ENCODE data around the gene KMO. TPM values are rescaled to one million over a fixed set of nuclear protein-coding genes. Genes with fewer than 3 reads are reported as not detected.

The KMO gene
- total RNA-seq, 1 experiment from 2014 or later, result not detected

GRCh38 chr1:241630005-241630404 lies 97.8 kb downstream of the KMO start:
- no peak overlapping the region for H4K91ac ChIP-seq (ENCODE audit: insufficient read length, low read depth, low read length)

More at GRCh38 chr1:241630005-241630404, 97.8 kb downstream of the KMO start:
- DNase-seq, result no peak
- Histone ChIP-seq H3K18ac (ENCODE audit: insufficient read length, low read depth, low read length) (no peak overlapping the region), H3T11ph (ENCODE audit: low read length) (no peak overlapping the region), H3K27ac (ENCODE audit: insufficient read length, low read depth, low read length) (no peak overlapping the region), H2BK120ac (ENCODE audit: low read depth, low read length, poor library complexity, severe bottlenecking) (no peak overlapping the region), H3K14ac (ENCODE audit: insufficient read depth, low read length) (no peak overlapping the region), H4K5ac (ENCODE audit: insufficient read length, low read depth, low read length) (no peak overlapping the region), H3K9me3 (ENCODE audit: control insufficient read depth, low read depth, low read length) (no peaks in the 10 kb centered on the region), H3K23ac (ENCODE audit: insufficient read length, low read depth, low read length) (no peak overlapping the region), H2AK5ac (ENCODE audit: insufficient read length, low read length) (no peak overlapping the region), H4K8ac (replicated peaks; ENCODE audit: insufficient read length, low read depth, low read length) (no peak overlapping the region), H4K20me1 (ENCODE audit: control insufficient read depth, insufficient read depth, insufficient read length) (no peaks in the 10 kb centered on the region), H3K79me2 (ENCODE audit: insufficient read depth, low read length) (no peaks in the 10 kb centered on the region; the same call in 1 of the 2 replicates), H3K4ac (ENCODE audit: low read depth, low read length) (no peak overlapping the region), H3K56ac (ENCODE audit: insufficient read length, low read depth, low read length) (no peak overlapping the region), H3K4me2 (ENCODE audit: insufficient read depth, insufficient read length, low read length) (no peak overlapping the region), H2BK15ac (ENCODE audit: low read depth, low read length) (no peak overlapping the region), H3K23me2 (ENCODE audit: insufficient read length, low read depth, low read length, poor library complexity, severe bottlenecking) (no peaks in the 10 kb centered on the region), H3K9ac (ENCODE audit: extremely low read depth, insufficient read length, low read length) (no peak overlapping the region), H2BK20ac (ENCODE audit: low read depth, low read length, poor library complexity, severe bottlenecking) (no peak overlapping the region), H2BK12ac (ENCODE audit: insufficient read length, low read depth, low read length) (no peak overlapping the region), H2AFZ (ENCODE audit: low read length) (no peak overlapping the region), H3K27me3 (ENCODE audit: insufficient read depth, low read length) (no peaks in the 10 kb centered on the region), H3K79me1 (ENCODE audit: insufficient read depth, low read depth, low read length, poor library complexity, severe bottlenecking) (no peaks in the 10 kb centered on the region), H2BK5ac (ENCODE audit: insufficient read length, low read length) (no peak overlapping the region), H3K4me1 (ENCODE audit: insufficient read depth, low read length) (no peaks in the 10 kb centered on the region; the same call in 1 of the 2 replicates)
- peaks cover 9 to 24% (median 21%) of the 10 kb centered on the region in 3 experiments; a peak in 6 of 7 replicates for H3K36me3 Mint-ChIP-seq (ENCODE audit: insufficient read depth in 1 of 3, low read depth in 3 of 3)
- H3K9me3 Mint-ChIP-seq, result no peaks in the 10 kb centered on the region
- H3K4me1 Mint-ChIP-seq, result peaks cover 18 to 22% of the 10 kb centered on the region in 2 experiments
- no peaks in the 10 kb centered on the region for H3K27me3 Mint-ChIP-seq (ENCODE audit: low read depth)
- H3K27ac Mint-ChIP-seq, result no peak overlapping the region
- H3K4me3 Mint-ChIP-seq, result no peak overlapping the region
- TF ChIP-seq CTCF (conservative IDR thresholded peaks at IDR 0.05), result no peak
